GM19328 (cell line): Measurements from ENCODE around the gene POLR2E.
"Not testable (repeated sequence)": the region's sequence is repeated elsewhere in the genome, so short reads cannot be mapped to it uniquely, and the experiment has no call there.

Experiments
- ATAC-seq: cut with Tn5 transposase; IDR thresholded peaks from one replicate; pipeline ENCODE4 v1.9.1; 2021; ENCODE audit warnings: mild to moderate bottlenecking, moderate library complexity; ENCODE audit not compliant: unreplicated experiment

Gene POLR2E

GRCh38 chr19:1094978-1095701, at the start of gene POLR2E:
Gene POLR2E, minus strand, starts transcription at chr19:1095375. Its CDS starts 60 bp downstream, at chr19:1095315.
- peak; percentile 77 for ATAC-seq

DNA sequence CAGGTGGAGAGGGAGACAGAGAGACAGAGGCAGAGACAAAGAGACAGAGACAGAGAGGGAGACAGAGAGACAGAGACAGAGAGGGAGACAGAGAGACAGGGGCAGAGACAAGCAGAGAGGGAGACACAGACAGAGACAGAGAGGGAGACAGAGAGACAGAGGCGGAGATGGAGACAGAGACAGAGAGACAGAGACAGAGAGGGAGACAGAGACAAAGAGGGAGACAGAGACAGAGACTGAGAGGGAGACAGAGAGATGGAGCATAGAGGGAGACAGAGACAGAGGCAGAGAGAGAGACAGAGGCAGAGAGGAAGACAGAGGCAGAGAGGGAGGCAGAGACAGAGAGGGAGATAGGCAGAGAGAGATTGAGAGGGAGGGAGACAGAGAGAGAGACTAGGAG, 49.6 kb upstream of the POLR2E start:
- ATAC-seq = no peak

DNA sequence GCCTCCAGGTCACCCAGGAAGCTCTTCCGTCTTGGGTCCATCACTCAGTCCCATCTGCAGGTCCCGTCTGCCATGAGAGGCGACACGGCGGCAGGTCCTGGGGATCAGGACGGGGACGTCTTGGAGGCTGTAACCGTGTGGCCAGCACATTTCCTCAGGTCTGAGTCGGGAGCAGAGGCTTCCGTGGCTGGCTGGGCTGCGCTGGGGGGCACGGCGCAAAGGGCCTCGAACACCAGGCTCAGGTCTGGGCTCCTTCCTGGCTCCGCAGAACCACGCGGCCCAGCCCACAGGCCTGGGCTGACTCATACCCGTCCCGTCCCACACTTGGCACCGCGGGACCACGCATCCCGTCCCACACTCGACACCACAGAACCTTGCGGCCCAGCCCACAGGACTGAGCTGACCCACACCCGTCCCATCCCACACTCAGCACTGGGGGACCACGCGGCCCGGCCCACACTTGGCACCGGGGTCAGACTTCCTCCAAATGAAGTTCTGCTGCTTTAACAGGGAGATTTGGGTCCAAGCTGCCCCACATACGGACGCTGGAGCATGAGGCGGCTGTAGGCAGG, 48.7 kb upstream of the POLR2E start:
- no peak for ATAC-seq

GRCh38 chr19:1141944-1142343, 46.8 kb upstream of the POLR2E start:
- ATAC-seq = no peak

- ATAC-seq = no peak
Measured at GRCh38 chr19:1140272-1141027, 45.3 kb upstream of the POLR2E start.

GRCh38 chr19:1139126-1139525, 44.0 kb upstream of the POLR2E start:
- no peak for ATAC-seq

GRCh38 chr19:1138121-1138520, 42.9 kb upstream of the POLR2E start:
- ATAC-seq = no peak

DNA sequence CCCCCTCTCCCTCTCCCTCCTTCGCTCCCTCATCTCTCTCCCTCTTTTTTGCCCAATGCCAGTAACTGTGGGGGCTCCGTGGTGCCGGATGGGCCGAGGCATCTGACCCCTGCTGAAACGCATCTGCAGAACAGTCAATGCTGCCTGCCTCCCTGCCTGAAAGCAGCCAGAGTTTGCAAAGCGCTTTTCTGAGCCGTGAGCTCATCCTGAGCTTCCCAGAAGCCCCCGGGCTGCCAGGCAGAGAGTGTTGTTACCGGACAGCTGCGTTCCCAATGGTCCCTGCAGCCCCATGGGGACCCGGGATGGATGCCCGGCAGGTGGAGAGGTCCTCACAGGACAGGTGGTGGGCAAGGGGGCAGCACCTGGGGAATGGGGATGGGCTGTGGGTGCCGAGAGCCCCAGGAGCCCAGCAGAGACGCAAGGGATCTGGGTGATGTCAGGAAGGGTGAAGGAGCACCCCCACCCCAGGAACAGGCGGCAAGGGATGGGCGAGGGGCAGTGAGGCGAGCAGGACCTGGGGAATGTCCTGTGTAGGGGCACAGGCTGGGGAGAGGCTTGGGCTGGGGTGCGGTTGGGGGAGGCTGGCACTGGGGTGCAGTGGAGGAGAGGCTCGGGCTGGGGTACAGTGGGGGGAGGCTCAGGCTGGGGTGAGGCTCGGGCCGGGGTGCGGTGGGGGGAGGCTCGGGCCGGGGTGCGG, 41.6 kb upstream of the POLR2E start:
- ATAC-seq = no peak

DNA sequence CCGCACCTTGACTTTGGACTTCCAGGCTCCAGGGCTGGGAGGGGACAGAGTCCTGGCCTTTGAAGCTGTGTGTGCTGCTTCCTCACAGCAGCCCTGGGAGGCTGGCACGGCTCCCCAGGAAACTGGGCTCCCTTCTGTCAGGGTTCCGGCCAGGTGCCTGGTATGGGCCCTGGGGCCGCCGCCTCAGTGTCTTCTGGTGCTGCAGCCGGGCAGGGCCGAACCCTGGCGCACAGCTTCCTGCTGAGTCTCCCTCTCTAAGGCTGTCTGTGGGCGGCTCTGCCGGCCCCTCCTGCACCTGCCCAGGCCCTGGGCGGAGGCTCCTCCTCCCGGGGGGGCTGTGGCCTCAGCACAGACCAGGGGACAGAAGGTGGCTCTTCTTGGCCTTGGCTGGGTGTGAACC, 41.0 kb upstream of the POLR2E start:
- no peak for ATAC-seq

- no peak for ATAC-seq
Measured at GRCh38 chr19:1135454-1135853, 40.3 kb upstream of the POLR2E start.

- no peak for ATAC-seq
Measured at GRCh38 chr19:1134431-1134830, 39.3 kb upstream of the POLR2E start.

- peak; percentile 46 for ATAC-seq
Measured at GRCh38 chr19:1133471-1133929, 38.3 kb upstream of the POLR2E start.

DNA sequence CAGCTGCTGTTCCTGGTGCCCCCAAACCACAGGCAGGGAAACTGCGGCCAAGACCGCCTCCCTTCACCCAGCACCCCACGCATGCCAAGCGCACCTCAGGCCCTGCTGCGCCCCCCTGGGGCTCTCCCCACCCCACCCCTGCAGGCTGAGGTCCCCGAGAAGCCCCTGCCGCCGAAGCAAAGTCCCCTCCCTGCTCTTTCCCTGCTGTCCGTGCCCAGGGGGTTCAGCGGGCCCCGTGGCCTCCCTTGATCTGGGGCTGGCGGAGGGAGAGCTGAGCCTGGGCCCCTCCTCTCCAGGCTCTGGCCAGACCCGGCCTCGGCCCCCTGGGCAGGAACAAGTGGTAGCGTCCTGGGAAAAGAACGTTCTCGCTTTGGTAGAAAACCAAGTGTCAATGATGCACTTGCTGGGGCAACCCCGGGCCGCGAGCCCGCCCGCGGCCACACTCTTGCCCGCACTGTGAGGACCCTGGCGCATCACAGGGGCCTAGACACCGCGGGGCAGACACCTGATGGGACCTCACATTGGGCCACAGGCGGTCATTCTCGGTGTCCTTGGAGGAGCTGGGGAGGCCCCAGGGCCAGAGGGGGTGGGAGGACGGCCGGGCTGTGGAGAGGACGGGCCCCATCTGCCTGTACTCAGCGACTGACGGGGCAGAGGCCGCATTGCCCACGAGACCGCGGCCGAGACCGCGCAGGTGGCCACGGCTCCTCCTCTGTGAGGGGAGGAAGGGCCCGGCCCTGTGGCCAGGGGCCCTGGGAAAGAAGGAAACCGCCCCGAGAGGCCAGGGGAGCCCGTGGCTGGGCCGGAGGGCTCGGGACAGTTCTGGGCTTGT, 37.6 kb upstream of the POLR2E start:
- no peak for ATAC-seq

GRCh38 chr19:1131718-1132551, 36.8 kb upstream of the POLR2E start:
- peak; percentile 35 for ATAC-seq

- no peak for ATAC-seq
Measured at GRCh38 chr19:1130771-1131717, 35.9 kb upstream of the POLR2E start.

GRCh38 chr19:1129535-1129934, 34.4 kb upstream of the POLR2E start:
- ATAC-seq = no peak

GRCh38 chr19:1129084-1129483, 33.9 kb upstream of the POLR2E start:
- ATAC-seq = not testable (repeated sequence)

DNA sequence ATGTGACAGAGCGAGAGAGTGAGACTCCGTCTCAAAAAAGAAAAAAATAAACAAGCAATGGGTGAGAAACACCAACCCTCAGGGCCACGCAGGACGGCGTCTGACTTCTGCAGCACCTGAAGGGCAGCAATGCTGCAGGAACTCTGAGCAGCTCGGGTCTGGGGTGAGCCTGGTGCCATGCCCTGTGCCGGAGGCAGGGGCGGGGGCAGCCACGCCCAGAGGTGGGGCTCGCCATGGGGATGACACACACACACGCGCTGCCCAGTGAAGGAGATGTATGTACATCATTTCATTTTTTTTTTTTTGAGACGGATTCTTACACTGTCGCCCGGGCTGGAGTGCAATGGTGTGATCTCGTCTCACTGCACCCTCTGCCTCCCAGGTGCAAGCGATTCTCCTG, 32.9 kb upstream of the POLR2E start:
- no peak for ATAC-seq
